Measurements from ENCODE around the gene CD63.

DNA sequence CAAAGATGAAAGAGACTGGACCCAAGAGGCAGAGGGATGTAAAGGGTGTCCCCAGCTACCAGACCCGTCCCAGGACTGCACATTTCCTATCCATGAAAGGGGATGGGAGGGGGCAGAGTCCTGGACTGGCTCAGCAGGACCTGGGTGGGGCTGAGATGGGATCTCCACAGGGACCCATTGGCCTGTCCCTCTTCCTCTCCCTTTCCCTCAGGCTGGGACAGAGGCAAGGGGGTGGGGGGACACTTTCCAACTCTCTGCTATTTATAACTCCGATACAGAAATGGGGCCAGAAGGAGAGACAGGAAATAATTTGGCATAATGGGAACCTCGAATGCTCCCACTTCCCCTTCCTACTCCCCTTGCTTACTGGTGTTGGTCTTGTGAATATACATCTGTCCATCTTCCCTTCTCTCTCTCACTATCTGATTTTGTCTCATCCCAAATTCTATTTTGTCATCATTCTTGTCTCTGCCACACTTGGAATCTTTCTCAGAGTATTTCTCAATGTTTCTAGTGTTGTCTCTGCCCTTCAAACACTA, 20.0 kb downstream of the CD63 start:
- TF ChIP-seq, protein P1, sequence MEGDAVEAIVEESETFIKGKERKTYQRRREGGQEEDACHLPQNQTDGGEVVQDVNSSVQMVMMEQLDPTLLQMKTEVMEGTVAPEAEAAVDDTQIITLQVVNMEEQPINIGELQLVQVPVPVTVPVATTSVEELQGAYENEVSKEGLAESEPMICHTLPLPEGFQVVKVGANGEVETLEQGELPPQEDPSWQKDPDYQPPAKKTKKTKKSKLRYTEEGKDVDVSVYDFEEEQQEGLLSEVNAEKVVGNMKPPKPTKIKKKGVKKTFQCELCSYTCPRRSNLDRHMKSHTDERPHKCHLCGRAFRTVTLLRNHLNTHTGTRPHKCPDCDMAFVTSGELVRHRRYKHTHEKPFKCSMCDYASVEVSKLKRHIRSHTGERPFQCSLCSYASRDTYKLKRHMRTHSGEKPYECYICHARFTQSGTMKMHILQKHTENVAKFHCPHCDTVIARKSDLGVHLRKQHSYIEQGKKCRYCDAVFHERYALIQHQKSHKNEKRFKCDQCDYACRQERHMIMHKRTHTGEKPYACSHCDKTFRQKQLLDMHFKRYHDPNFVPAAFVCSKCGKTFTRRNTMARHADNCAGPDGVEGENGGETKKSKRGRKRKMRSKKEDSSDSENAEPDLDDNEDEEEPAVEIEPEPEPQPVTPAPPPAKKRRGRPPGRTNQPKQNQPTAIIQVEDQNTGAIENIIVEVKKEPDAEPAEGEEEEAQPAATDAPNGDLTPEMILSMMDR (conservative IDR thresholded peaks at IDR 0.05 in 1 of 2, IDR thresholded peaks at IDR 0.05 in 1 of 2; ENCODE audit: low read depth in 1 of 2, low read length in 2 of 2): no peak
- no peak for TF ChIP-seq EZH2 (IDR thresholded peaks at IDR 0.05; ENCODE audit: low read length, missing control alignments)
